GM18526 (cell line): ENCODE results near the gene DHX16.

Experiments used
- POLR2A ChIP-seq: IDR thresholded peaks from 3 replicates; pipeline ENCODE4 v1.6.1; 2011; ENCODE audit not compliant: insufficient read length; ENCODE audit errors: extremely low read depth

Gene DHX16

DNA sequence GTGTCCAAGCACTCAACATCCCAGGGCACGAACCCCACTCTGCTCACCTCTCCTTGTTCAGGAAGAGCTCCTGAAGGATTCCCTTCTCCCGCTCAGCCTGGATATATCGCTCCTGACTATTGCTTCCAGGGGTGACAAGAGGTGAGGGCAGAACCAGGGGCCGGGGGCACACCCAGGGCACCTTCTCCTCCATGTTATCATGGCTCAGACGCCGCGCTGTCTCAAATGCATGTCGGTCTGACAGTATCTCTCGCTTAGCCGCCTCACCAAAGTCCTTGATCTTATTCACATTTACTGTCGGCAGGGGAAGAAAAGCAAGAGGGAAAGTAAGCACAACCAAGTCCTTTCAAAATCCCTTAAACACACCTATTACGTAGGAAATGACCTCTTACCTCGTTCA is 68.8 kb downstream of the DHX16 start:
- no peak for TF ChIP-seq POLR2A
